ENCODE data around the gene KAZN. TPM values are rescaled to one million over a fixed set of nuclear protein-coding genes. Genes with fewer than 3 reads are reported as not detected.

Gene KAZN
- total RNA-seq, 1 donor from 2014 or later, result 9.6 TPM

DNA sequence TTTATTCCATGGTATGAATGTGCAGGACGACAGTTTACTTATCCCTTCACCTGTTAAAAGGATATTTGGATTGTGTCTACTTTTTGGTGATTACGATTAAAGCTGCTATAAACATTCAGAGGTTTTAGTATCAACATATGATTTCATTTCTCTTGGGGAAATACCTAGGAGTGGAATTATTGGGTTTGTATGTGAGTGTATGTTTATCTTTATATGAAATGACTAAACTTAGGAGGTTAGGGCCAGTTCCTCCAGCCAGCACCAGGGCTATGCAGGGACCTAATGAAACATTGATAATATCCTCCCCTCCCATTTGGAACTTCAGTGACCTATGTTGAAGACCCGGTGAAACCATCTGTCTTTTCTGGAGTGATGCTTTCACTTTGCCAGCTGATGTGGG is 568.9 kb downstream of the KAZN start:
- DNase-seq, result no peak

Data from skin of body (tissue), 2 donors.